Muscle of leg (tissue), 11 donors: Measurements from ENCODE around the gene CALML3. TPM values are rescaled to one million over a fixed set of nuclear protein-coding genes. Genes with fewer than 3 reads are reported as not detected.

ENCODE experiments used
- DNase-seq: peaks from one replicate; pipeline ENCODE4 v3.0.0; 2013
- H3K27ac ChIP-seq: one replicate; pipeline ENCODE4 v1.5.1; 2013; ENCODE audit warnings: mild to moderate bottlenecking, low read length, control low read depth
- H3K27me3 ChIP-seq: one replicate; pipeline ENCODE4 v1.6.1; 2013; ENCODE audit warnings: low read length; ENCODE audit not compliant: control insufficient read depth, insufficient read depth
- H3K36me3 ChIP-seq: one replicate; pipeline ENCODE4 v1.6.1; 2013; ENCODE audit warnings: low read length; ENCODE audit not compliant: control insufficient read depth, insufficient read depth
- H3K4me1 ChIP-seq: one replicate; pipeline ENCODE4 v1.6.1; 2013; ENCODE audit warnings: low read length; ENCODE audit not compliant: control insufficient read depth, insufficient read depth
- H3K4me3 ChIP-seq: one replicate; pipeline ENCODE4 v1.5.1; 2013; ENCODE audit warnings: low read length, control low read depth
- H3K9me3 ChIP-seq: replicated peaks from 2 replicates; pipeline ENCODE4 v1.6.1; 2013; ENCODE audit warnings: low read depth, low read length; ENCODE audit not compliant: control insufficient read depth
- WGBS: methylation state at CpG from one replicate; pipeline ENCODE4 v1.1.5; 2013; ENCODE audit warnings: missing lambda C conversion rate; ENCODE audit not compliant: insufficient coverage; 5-methylcytosine and 5-hydroxymethylcytosine counted together
- polyA plus RNA-seq, 8 donors: library from polyadenylated mRNA; unstranded; fragments of 120-200 nt; gene quantifications; one replicate each; pipeline versions ENCODE4 v1.2.1 to v1.2.3, GENCODE V29; 2013; ENCODE audit warnings: inconsistent platforms in 1 of 8, low replicate concordance in 1 of 8; ENCODE audit not compliant: insufficient read length in 8 of 8, insufficient read depth in 1 of 8
- total RNA-seq: library from RNA; stranded (reverse); fragments of 120-200 nt; gene quantifications from one replicate; pipeline ENCODE4 v1.2.4, GENCODE V29; 2013

Gene CALML3
- total and polyA plus RNA-seq, 9 donors = 0.09 to 0.79 (median 0.33) TPM; not detected in 1

DNA sequence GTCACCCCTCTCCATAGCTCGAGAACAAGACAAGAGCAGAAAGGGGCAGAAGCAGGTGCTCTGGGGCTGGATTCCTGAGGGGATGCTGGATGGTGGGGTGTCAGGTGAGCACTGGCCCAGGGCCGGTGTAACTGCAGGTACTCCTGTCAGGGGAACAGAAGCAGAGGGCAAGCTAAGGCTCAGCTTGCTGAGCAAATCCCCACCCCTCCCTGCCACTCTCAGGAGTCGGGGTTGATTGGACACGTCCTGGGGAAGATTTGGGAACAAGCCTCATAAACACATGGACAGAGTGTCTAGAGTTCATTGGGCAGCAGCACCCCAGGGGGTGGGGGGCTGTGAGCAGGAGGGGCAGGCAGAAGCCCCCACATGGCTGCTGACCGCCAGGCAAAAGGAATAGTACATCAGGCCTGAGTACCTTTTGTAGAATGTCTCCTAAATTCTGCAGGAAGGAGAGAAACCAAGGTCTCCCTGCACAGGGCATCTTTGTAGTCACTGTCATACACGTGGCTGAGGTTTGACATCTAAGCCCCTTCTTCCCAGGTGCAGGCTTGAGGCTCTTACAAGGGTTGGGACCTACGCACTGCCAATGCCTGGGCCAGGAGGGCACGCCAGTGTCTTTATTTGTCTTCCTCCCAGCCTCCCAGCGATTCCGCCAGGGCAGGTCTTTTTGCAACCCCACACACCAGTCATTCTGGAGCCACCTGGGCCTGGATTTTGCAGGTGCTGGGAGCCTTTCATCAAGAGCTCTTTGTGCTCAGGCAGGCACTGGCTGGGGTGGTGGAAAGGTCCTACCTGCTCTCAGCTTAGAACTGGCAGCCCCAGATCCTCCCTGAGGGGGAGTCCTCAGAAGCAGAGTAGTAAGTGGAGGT is 2.8 kb downstream of the CALML3 start:
- H3K27ac ChIP-seq = no peak overlapping the region
- DNase-seq = no peak
- H3K36me3 ChIP-seq = no peaks in the 10 kb centered on the region
- WGBS = 72% methylated on average over 7 of the region's 10 CpGs
- no peaks in the 10 kb centered on the region for H3K9me3 ChIP-seq
- H3K4me3 ChIP-seq = no peak overlapping the region
- peaks cover 37% of the 10 kb centered on the region for H3K4me1 ChIP-seq
- no peaks in the 10 kb centered on the region for H3K27me3 ChIP-seq

GRCh38 chr10:5528989-5529701 is 4.4 kb downstream of the CALML3 start:
- Histone ChIP-seq H3K27ac (peak overlapping the region; percentile 29), H3K4me1 (peaks cover 51% of the 10 kb centered on the region), H3K9me3 (no peaks in the 10 kb centered on the region), H3K4me3 (no peak overlapping the region), H3K27me3 (no peaks in the 10 kb centered on the region), H3K36me3 (no peaks in the 10 kb centered on the region)
- WGBS = 87% methylated on average over 10 of the region's 11 CpGs
- no peak for DNase-seq

DNA sequence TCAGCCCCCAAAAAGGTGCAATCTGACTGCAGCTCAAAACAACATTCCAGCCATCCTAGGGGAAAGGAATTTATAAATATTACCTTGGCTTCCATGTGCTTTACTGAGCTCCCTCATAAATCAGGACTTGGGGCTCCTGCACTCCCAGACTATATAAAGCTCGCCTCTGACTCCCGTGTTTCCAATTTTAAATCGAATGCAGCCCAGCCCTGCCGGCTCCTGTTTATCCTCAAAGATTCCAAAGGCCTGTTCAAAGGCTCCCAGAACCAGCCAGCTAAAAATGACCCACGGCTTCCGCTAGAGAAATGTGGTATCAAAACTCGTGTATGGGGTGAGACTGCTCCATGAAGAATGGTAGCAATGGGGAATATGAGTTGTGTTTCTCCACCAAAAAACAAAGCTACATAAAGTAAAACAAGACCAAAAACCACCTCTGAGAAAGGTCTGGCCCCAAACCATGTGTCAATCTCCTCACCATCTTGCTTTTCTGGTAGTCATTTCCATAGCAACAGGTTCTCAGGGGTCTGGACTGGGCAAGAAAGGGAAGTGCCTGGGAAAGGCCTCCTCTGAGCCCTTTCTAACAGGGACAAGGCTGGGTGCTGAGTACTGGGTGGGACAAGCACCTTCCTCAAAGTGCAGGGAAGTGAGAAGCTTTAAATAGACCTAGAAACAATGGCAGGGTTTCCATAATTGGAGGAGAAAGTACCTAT is 5.1 kb downstream of the CALML3 start:
- Histone ChIP-seq H3K9me3 (no peaks in the 10 kb centered on the region), H3K27me3 (no peaks in the 10 kb centered on the region), H3K4me3 (no peak overlapping the region), H3K4me1 (peaks cover 57% of the 10 kb centered on the region), H3K36me3 (no peaks in the 10 kb centered on the region), H3K27ac (peak overlapping the region; percentile 29)
- 28% methylated on average over 2 of the region's 7 CpGs for WGBS
- no peak for DNase-seq

- no peaks in the 10 kb centered on the region for H3K27me3 ChIP-seq
- no peaks in the 10 kb centered on the region for H3K36me3 ChIP-seq
- H3K27ac ChIP-seq = no peak overlapping the region
- no peak overlapping the region for H3K4me3 ChIP-seq
- H3K4me1 ChIP-seq = peaks cover 60% of the 10 kb centered on the region
- no CpG with 5 or more reads among the region's 5 CpGs for WGBS
- no peak for DNase-seq
- no peaks in the 10 kb centered on the region for H3K9me3 ChIP-seq
These were observed 5.6 kb downstream of the CALML3 start for GRCh38 chr10:5530412-5530806.

- H3K9me3 ChIP-seq = no peaks in the 10 kb centered on the region
- H3K27ac ChIP-seq = no peak overlapping the region
- H3K36me3 ChIP-seq = no peaks in the 10 kb centered on the region
- no peak for DNase-seq
- peaks cover 63% of the 10 kb centered on the region for H3K4me1 ChIP-seq
- no peaks in the 10 kb centered on the region for H3K27me3 ChIP-seq
- WGBS = 86% methylated on average over 12 of the region's 16 CpGs
- H3K4me3 ChIP-seq = no peak overlapping the region
These were observed 6.2 kb downstream of the CALML3 start for GRCh38 chr10:5530846-5531557.

DNA sequence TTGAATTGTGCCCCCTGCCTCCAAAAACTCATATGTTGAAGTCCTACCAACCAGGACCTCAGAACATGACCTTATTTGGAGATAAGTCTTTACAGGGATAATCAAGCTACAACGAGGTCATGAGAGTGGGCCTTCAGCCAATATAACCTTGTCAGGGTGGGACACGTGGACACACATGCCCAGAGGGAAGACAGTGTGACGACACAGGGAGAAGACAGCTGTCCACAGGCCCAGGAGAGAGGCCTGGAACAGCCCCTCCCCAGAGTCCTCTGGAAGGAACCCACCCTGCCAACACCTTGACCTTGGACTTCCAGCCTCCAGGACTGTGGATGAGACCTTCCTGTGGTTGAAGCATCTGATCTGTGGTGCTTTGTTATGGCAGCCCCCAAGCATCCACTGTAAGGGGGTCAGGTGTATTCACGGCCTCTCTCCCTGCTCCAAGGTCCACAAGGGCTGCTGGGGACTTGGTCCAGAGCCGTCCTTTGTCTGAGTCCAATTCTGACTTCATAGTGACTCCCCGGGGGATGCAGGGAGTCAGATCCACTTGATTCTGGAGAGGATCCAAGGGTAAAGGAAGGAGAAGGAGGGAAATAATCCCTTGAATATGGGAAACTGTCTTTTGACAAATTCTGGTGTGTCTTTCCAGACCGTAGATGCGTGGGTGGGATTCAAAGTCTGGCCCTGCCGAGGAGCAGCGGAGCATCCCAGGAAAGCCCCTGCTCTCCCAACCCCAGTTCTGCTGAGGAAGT is 7.0 kb downstream of the CALML3 start:
- peaks cover 63% of the 10 kb centered on the region for H3K4me1 ChIP-seq
- no peak overlapping the region for H3K27ac ChIP-seq
- no peaks in the 10 kb centered on the region for H3K36me3 ChIP-seq
- H3K27me3 ChIP-seq = no peaks in the 10 kb centered on the region
- 49% methylated on average over 7 of the region's 10 CpGs for WGBS
- H3K9me3 ChIP-seq = no peaks in the 10 kb centered on the region
- H3K4me3 ChIP-seq = no peak overlapping the region
- peak; percentile 49 for DNase-seq

GRCh38 chr10:5532307-5532605 is 7.5 kb downstream of the CALML3 start:
- H3K36me3 ChIP-seq = no peaks in the 10 kb centered on the region
- H3K4me3 ChIP-seq = no peak overlapping the region
- H3K27me3 ChIP-seq = no peaks in the 10 kb centered on the region
- WGBS = 87% methylated on average over 9 of the region's 10 CpGs
- no peak overlapping the region for H3K27ac ChIP-seq
- no peak for DNase-seq
- H3K9me3 ChIP-seq = no peaks in the 10 kb centered on the region
- peaks cover 63% of the 10 kb centered on the region for H3K4me1 ChIP-seq

DNA sequence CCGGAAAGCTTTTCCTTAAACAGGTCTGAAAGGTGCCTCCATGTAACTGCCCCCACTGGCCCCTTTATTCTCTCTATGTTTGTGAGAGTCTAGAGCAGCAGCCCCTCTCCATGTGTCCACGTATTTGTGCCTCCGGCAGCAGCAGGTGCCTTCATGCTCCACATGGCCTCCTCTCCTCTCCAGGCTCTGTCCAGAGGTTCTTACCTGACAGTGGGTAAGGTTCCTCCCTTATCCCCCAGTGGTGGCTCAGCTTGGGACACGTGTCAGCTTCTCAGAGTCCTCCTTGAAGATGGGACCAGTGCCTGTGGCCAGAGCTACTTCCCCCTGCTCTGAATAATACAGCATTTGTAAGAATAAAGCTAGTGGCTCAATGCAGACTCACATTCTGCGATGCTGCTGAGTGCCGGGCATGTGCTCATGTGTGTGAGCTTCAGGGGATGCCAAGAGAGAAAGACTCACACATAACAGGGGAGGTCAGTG is 7.9 kb downstream of the CALML3 start:
- H3K4me1 ChIP-seq = peaks cover 63% of the 10 kb centered on the region
- H3K36me3 ChIP-seq = no peaks in the 10 kb centered on the region
- H3K4me3 ChIP-seq = no peak overlapping the region
- DNase-seq = no peak
- no peaks in the 10 kb centered on the region for H3K27me3 ChIP-seq
- no peak overlapping the region for H3K27ac ChIP-seq
- 35% methylated on average over 2 of the region's 6 CpGs for WGBS
- H3K9me3 ChIP-seq = no peaks in the 10 kb centered on the region

GRCh38 chr10:5533098-5533731 is 8.5 kb downstream of the CALML3 start:
- peak; percentile 64 for DNase-seq
- H3K4me3 ChIP-seq = no peak overlapping the region
- no peaks in the 10 kb centered on the region for H3K27me3 ChIP-seq
- no peak overlapping the region for H3K27ac ChIP-seq
- WGBS = 74% methylated on average over 20 of the region's 21 CpGs
- H3K9me3 ChIP-seq = no peaks in the 10 kb centered on the region
- H3K36me3 ChIP-seq = no peaks in the 10 kb centered on the region
- peaks cover 63% of the 10 kb centered on the region for H3K4me1 ChIP-seq
